ENCODE results near the gene GRIN2A. TPM values are rescaled to one million over a fixed set of nuclear protein-coding genes. Genes with fewer than 3 reads are reported as not detected.

GRIN2A gene
- total RNA-seq, 1 donor from 2014 or later: 0.09 TPM

GRCh38 chr16:9843424-9844018, 338.7 kb downstream of the GRIN2A start:
- no peaks in the 10 kb centered on the region for H3K9me3 ChIP-seq
- no peaks in the 10 kb centered on the region for H3K4me1 ChIP-seq
- H3K4me3 ChIP-seq: no peak overlapping the region
- no peaks in the 10 kb centered on the region for H3K27me3 ChIP-seq
- ATAC-seq (no peak), DNase-seq (no peak)
- intact Hi-C loops (cut with DNase I): no loop called here
- TF ChIP-seq CTCF (IDR thresholded peaks at IDR 0.05): no peak
- H3K36me3 ChIP-seq: no peaks in the 10 kb centered on the region
- H3K27ac ChIP-seq: no peak overlapping the region

GRCh38 chr16:9840761-9841665, 341.2 kb downstream of the GRIN2A start:
- DNase-seq: no peak
- intact Hi-C loops (cut with DNase I): no loop called here

GRCh38 chr16:9837481-9837880, 344.7 kb downstream of the GRIN2A start:
- H3K4me3 ChIP-seq: no peak overlapping the region
- no peak for DNase-seq
- no peaks in the 10 kb centered on the region for H3K9me3 ChIP-seq
- ATAC-seq: no peak
- H3K4me1 ChIP-seq: no peaks in the 10 kb centered on the region
- no peaks in the 10 kb centered on the region for H3K36me3 ChIP-seq
- no peak overlapping the region for H3K27ac ChIP-seq
- H3K27me3 ChIP-seq: no peaks in the 10 kb centered on the region
- no peak for TF ChIP-seq CTCF (IDR thresholded peaks at IDR 0.05)
- intact Hi-C loops (cut with DNase I): no loop called here

More at GRCh38 chr16:9840761-9841665, 341.2 kb downstream of the GRIN2A start:
- no peaks in the 10 kb centered on the region for H3K9me3 ChIP-seq
- H3K4me1 ChIP-seq: no peaks in the 10 kb centered on the region
- no peak for TF ChIP-seq CTCF (IDR thresholded peaks at IDR 0.05)
- H3K27me3 ChIP-seq: no peaks in the 10 kb centered on the region
- no peaks in the 10 kb centered on the region for H3K36me3 ChIP-seq
- H3K27ac ChIP-seq: no peak overlapping the region
- no peak for ATAC-seq
- no peak overlapping the region for H3K4me3 ChIP-seq

- H3K36me3 ChIP-seq: no peaks in the 10 kb centered on the region
- H3K9me3 ChIP-seq: no peaks in the 10 kb centered on the region
- ATAC-seq (no peak), DNase-seq (no peak)
- intact Hi-C loops (cut with DNase I): no loop called here
- no peaks in the 10 kb centered on the region for H3K27me3 ChIP-seq
- TF ChIP-seq CTCF (IDR thresholded peaks at IDR 0.05): no peak
- no peak overlapping the region for H3K4me3 ChIP-seq
- no peak overlapping the region for H3K27ac ChIP-seq
- H3K4me1 ChIP-seq: no peaks in the 10 kb centered on the region
Measured at GRCh38 chr16:9836118-9836736, 346.0 kb downstream of the GRIN2A start.

GRCh38 chr16:9827062-9827752, 355.0 kb downstream of the GRIN2A start:
- H3K36me3 ChIP-seq: no peaks in the 10 kb centered on the region
- no peak overlapping the region for H3K4me3 ChIP-seq
- intact Hi-C loops (cut with DNase I): no loop called here
- H3K27me3 ChIP-seq: peaks cover 6% of the 10 kb centered on the region
- H3K4me1 ChIP-seq: no peaks in the 10 kb centered on the region
- DNase-seq (no peak), ATAC-seq (no peak)
- no peaks in the 10 kb centered on the region for H3K9me3 ChIP-seq
- no peak for TF ChIP-seq CTCF (IDR thresholded peaks at IDR 0.05)
- no peak overlapping the region for H3K27ac ChIP-seq

Data from upper lobe of right lung (tissue), 1 donor.